ENCODE data around the gene TRIM65. TPM values are rescaled to one million over a fixed set of nuclear protein-coding genes. Genes with fewer than 3 reads are reported as not detected.

Gene TRIM65
- total and polyA plus RNA-seq, 2 of the 13 experiments (the other 11 are each of a cell fraction or from before 2014, with no cell fraction given) = 10.3 to 22.4 TPM

- no peak for TF ChIP-seq CEBPZ (IDR thresholded peaks at IDR 0.05; ENCODE audit: low read length)
- no peak for TF ChIP-seq MAFK (conservative IDR thresholded peaks at IDR 0.05 in 1 of 2, IDR thresholded peaks at IDR 0.05 in 1 of 2; ENCODE audit: low read length in 2 of 2)
- TF ChIP-seq, protein P1, sequence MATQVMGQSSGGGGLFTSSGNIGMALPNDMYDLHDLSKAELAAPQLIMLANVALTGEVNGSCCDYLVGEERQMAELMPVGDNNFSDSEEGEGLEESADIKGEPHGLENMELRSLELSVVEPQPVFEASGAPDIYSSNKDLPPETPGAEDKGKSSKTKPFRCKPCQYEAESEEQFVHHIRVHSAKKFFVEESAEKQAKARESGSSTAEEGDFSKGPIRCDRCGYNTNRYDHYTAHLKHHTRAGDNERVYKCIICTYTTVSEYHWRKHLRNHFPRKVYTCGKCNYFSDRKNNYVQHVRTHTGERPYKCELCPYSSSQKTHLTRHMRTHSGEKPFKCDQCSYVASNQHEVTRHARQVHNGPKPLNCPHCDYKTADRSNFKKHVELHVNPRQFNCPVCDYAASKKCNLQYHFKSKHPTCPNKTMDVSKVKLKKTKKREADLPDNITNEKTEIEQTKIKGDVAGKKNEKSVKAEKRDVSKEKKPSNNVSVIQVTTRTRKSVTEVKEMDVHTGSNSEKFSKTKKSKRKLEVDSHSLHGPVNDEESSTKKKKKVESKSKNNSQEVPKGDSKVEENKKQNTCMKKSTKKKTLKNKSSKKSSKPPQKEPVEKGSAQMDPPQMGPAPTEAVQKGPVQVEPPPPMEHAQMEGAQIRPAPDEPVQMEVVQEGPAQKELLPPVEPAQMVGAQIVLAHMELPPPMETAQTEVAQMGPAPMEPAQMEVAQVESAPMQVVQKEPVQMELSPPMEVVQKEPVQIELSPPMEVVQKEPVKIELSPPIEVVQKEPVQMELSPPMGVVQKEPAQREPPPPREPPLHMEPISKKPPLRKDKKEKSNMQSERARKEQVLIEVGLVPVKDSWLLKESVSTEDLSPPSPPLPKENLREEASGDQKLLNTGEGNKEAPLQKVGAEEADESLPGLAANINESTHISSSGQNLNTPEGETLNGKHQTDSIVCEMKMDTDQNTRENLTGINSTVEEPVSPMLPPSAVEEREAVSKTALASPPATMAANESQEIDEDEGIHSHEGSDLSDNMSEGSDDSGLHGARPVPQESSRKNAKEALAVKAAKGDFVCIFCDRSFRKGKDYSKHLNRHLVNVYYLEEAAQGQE (IDR thresholded peaks at IDR 0.05; ENCODE audit: borderline replicate concordance in 1 of 2, low read depth in 1 of 2, low read length in 2 of 2) = no peak; a peak in 1 of 4 replicates
- TF ChIP-seq ZNF431 (CRISPR knock-in tag; IDR thresholded peaks at IDR 0.05; ENCODE audit: borderline replicate concordance, low read depth) = no peak
- TF ChIP-seq, protein P2, sequence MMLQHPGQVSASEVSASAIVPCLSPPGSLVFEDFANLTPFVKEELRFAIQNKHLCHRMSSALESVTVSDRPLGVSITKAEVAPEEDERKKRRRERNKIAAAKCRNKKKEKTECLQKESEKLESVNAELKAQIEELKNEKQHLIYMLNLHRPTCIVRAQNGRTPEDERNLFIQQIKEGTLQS (CRISPR knock-in tag; IDR thresholded peaks at IDR 0.05) = no peak
- no peak for TF ChIP-seq RFXAP (CRISPR knock-in tag; IDR thresholded peaks at IDR 0.05; ENCODE audit: borderline replicate concordance)
- TF ChIP-seq ZNF3 (CRISPR knock-in tag; IDR thresholded peaks at IDR 0.05) = no peak
- no peak for TF ChIP-seq SOX5 (CRISPR knock-in tag; IDR thresholded peaks at IDR 0.05; ENCODE audit: borderline replicate concordance)
- TF ChIP-seq ZBTB25 (CRISPR knock-in tag; IDR thresholded peaks at IDR 0.05) = no peak
- TF ChIP-seq ATRX (CRISPR knock-in tag; IDR thresholded peaks at IDR 0.05; ENCODE audit: borderline replicate concordance) = no peak
- no peak for TF ChIP-seq ZIK1 (CRISPR knock-in tag; IDR thresholded peaks at IDR 0.05; ENCODE audit: borderline replicate concordance, low read depth)
- no peak for TF ChIP-seq ZNF558 (CRISPR knock-in tag; IDR thresholded peaks at IDR 0.05; ENCODE audit: borderline replicate concordance)
- 0 out of 2 replicates have a peak, but pooled peaks have one; percentile 11 for TF ChIP-seq ZBTB7A (CRISPR knock-in tag; IDR thresholded peaks at IDR 0.05)
- TF ChIP-seq CENPT (CRISPR knock-in tag; IDR thresholded peaks at IDR 0.05; ENCODE audit: low read depth) = no peak
- TF ChIP-seq CTCF (CRISPR knock-in tag; IDR thresholded peaks at IDR 0.05) = peak; percentile 60
- TF ChIP-seq ZNF891 (CRISPR knock-in tag; IDR thresholded peaks at IDR 0.05) = 0 out of 2 replicates have a peak, but pooled peaks have one; percentile 55
- TF ChIP-seq HOXA7 (CRISPR knock-in tag; IDR thresholded peaks at IDR 0.05) = no peak
- no peak for TF ChIP-seq ZFP90 (CRISPR knock-in tag; IDR thresholded peaks at IDR 0.05; ENCODE audit: borderline replicate concordance)
Observed at GRCh38 chr17:75914643-75915267, 18.0 kb upstream of the TRIM65 start (continued).

Measured in HepG2 (cell line).